SK-N-SH treated with all-trans-retinoic acid at 6 μM for 48 hours (cell line): Measurements from ENCODE around the gene FAM153A.
"Not testable (repeated sequence)": the region's sequence is repeated elsewhere in the genome, so short reads cannot be mapped to it uniquely, and the experiment has no call there.

Source experiments
- ATAC-seq: fragments of 200-7000 bp; cut with Tn5 transposase; 3 replicates; pipeline ENCODE4 v1.9.1; 2020; ENCODE audit warnings: mild to moderate bottlenecking, moderate library complexity

Gene FAM153A

DNA sequence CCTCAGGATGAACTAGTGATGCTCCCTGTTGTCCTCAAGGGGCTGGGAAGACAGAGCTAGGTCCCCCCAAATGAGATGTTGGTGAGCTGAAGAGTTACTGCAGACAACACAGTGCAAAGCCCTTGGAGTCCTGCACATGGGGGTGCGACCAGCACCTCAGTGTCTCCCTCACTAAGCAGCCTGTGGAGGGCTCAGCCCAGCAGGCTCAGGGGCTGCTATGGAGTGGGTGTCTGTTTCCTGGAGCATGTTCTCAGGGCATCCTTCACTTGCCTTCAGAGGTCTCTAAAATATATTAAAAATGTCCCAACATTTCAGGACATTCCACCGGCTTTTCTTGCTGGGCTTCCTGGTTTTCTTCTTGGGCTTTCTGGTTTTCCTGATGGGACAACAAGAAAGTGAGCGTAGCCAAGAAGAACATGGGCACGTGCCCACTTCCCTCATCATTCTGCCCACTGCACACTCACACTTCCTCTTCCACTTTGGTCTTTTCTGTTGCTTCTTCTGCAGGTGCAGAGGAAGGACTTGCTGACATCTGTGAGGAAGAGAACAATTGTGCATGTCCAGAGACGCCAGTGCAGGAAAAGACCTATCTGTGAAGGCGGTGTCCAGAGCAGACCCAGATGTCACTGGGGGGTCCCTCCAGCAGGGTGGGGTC is 58.7 kb downstream of the FAM153A start:
- not testable (repeated sequence) for ATAC-seq

DNA sequence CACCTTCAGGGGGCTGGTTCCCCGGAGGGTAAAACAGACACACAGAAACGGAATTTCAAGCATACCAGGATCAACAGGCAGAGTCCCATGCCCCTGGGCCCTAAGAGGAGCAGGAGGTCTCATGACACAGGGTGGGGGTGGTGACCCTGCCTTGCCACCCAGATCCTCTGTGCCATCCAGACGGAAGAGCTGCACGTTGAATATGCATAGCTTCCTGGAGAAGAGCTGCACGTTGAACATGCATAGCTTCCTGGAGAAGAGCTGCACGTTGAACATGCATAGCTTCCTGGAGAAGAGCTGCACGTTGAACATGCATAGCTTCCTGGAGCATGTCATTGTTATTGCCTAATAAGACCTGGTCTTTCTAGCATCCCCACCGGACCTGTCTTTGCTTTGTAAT is 59.9 kb downstream of the FAM153A start:
- not testable (repeated sequence) for ATAC-seq

DNA sequence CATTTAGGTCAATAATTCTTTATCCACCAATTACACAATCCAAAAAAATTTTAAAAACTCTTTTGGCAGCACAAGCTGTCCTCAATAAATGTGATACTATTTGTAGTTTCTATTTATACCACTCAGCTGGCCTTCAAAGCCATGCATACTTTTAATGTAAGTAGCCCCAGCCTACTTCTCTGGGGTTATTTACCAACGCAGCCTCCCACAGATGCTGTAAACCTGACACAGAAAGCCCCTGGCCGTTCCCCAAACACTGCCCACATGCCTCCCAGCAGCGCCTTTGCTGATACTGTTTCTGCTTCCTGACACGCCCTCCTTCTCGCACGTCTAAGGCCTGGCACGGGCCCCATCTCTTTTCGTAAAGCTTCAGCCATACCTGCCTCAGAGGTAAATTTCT is 62.7 kb downstream of the FAM153A start:
- not testable (repeated sequence) for ATAC-seq

DNA sequence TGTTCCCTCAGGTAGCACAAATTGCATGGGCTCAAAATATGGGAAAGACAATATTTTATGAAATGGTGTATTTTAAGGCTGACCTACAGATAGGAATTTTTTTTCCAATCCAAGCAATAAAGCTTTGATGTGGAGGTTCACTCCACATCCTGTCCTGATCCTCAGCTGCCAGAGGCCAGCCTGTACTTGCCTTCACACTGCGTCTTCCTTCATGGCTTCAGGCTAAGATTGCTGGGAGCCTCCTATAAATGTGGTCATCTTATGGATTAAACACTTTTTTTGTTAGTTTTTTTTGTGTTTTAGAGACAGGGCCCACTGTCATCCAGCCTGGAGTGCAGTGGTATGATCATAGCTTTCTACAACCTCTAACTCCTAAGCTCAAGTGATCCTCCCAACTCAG is 67.3 kb downstream of the FAM153A start:
- ATAC-seq = not testable (repeated sequence)

DNA sequence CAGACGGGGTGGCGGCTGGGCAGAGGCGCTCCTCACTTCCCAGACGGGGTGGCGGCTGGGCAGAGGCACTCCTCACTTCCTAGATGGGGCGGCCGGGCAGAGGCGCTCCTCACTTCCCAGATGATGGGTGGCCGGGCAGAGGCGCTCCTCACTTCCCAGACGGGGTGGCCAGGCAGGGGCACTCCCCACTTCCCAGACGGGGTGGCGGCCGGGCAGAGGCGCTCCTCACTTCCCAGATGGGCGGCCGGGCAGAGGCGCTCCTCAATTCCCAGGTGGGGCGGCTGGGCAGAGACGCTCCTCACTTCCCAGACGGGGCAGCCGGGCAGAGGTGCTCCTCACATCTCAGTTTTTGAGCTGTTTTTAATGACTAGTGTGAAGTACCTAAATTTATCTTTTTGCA is 86.6 kb downstream of the FAM153A start:
- not testable (repeated sequence) for ATAC-seq

DNA sequence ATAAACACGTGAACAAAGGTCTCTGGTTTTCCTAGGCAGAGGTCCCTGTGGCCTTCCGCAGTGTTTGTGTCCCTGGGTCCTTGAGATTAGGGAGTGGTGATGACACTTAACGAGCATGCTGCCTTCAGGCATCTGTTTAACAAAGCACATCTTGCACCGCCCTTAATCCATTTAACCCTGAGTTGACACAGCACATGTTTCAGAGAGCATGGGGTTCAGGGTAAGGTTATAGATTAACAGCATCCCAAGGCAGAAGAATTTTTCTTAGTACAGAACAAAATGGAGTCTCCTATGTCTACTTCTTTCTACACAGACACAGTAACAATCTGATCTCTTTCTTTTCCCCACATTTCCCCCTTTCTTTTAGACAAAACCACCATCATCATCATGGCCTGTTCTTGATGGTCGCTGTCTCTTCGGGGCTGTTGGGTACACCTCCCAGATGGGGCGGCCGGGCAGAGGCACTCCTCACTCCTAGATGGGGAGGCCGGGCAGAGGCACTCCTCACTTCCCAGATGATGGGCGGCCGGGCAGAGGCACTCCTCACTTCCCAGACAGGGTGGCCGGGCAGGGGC is 87.3 kb downstream of the FAM153A start:
- not testable (repeated sequence) for ATAC-seq

DNA sequence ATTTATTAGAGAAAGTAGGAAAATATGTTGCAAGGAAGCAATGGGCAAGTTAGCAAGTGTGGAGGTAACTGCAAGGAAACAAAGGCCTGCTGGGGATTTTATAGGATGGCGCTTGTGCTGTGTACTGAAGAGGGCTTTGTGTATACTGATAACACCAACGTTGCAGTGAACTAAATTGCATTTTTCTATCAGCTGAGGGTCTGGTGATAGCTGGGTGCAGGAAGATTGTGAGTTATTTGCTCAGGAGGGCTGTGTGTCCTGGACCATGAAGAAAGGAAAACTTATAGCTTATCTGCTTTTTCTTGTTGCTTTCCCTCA is 88.2 kb downstream of the FAM153A start:
- not testable (repeated sequence) for ATAC-seq

DNA sequence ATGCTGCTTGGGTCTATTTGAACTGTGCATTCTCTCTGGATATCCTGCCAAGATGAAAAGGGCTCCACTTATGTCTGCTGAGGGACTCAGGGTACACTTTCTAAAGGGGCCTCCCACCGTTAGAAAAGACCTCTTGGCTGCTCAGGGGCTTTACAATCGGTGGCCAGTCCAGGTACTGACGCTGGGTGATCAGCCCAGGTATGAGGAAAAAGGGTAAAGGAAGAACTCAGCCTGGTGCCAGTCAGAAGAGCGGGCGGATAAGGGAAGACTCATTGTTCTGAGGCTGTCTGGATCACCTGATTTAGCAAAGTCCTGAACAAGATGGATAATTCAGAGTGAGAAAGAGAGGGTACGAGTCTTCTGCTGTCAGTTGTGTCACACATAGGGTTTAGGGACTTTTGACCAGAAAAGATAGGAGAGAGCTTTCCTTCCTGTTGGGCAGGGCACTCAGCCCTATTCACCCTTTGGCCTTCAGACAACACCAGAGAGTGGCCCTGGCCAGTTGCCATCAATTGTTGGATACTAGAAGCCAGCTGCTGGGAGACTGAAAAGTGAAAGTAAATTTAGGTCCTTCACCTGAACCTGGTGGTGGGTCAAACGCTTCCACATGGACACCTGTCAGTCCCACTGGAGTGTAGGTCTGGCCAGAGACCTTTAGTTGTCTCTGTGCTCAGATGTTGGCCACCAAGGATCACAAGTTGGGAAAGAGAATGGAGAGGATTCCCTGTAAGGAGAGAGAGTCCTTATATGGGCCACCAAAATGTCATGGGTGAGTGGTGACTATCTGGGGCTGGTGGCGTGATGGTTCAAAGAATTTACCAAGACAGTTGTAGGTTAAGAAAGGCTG is 88.8 kb downstream of the FAM153A start:
- ATAC-seq = not testable (repeated sequence)

DNA sequence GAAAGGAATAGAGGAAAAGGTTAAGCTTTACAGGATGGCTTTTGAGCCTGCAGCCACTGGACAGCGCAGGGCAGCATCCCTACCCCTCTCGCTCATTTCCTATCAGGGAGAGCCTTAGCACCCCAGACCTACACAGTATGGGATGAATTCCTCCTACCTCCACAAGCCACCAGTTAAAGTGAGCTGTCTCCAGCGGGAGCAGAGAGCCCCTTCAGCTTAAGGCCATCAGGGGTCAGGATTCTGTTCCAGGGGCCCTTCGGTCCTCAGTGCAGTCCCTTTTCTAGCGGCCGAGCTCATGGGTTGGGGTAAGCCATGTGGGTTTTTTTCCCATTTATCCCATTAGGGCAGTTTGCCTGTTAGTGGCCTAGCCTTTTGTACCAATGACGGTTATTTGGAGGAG is 89.7 kb downstream of the FAM153A start:
- ATAC-seq = not testable (repeated sequence)

DNA sequence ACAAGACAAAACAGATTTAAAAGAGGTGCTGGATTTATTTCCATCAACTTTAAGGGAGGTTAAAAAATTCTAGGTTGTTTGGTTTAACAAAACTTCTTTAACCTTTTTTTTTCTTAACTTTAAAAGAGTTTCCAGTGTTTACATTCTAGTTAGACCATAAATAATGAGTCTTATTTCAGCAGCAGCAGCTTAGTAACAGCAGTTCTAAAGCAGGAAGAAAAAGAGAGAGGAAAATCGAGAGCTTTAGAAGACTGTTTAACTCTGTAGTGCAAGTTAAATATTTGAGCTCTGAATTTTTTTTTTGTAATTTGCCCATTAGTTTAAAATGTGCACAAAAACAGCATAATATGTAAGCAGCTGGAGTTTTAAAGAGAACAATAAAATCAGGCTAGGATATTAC is 90.2 kb downstream of the FAM153A start:
- not testable (repeated sequence) for ATAC-seq

DNA sequence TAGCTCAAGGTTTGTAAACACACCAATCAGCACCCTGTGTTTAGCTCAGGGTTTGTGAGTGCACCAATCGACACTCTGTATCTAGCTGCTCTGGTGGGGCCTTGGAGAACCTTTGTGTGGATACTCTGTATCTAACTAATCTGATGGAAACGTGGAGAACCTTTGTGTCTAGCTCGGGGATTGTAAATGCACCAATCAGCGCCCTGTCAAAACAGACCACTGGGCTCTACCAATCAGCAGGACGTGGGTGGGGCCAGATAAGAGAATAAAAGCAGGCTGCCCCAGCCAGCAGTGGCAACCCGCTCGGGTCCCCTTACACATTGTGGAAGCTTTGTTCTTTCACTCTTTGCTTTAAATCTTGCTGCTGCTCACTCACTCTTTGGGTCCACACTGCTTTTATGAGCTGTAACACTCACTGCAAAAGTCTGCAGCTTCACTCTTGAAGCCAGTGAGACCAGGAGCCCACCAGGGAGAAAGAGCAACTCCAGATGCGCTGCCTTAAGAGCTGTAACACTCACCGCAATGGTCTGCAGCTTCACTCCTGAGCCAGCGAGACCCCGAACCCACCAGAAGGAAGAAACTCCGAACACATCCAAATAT is 93.6 kb downstream of the FAM153A start:
- not testable (repeated sequence) for ATAC-seq

DNA sequence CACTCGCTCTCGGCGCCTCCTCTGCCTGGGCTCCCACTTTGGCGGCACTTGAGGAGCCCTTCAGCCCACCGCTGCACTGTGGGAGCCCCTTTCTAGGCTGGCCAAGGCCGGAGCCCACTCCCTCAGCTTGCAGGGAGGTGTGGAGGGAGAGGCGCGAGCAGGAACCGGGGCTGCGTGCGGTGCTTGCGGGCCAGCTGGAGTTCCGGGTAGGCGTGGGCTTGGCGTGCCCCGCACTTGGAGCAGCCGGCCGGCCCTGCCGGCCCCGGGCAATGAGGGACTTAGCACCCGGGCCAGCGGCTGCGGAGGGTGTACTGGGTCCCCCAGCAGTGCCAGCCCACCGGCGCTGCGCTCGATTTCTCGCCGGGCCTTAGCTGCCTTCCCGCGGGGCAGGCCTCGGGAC is 94.6 kb downstream of the FAM153A start:
- not testable (repeated sequence) for ATAC-seq

DNA sequence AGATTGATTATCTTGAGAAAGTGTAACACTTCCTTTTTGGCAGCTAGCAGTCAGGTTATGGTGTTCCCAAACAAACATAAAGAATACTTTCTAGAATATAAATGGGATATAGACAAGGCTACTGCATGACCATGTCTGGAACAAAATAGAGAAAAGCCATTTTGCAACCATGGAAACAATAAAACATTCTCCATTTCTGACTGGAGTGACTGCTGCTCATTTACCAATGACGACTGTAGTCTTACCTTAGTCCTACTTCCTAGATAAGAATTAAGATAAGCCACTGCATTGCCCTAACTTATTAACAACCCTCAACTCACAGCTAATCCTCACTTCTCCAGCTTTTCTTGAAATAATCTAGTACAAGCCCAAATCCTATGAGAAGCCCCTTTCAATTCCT is 100.8 kb downstream of the FAM153A start:
- ATAC-seq = not testable (repeated sequence)
